AG09309 (cell line): ENCODE measurements around the gene TAF1D.

Experiments used
- DNase-seq: peaks from one replicate; pipeline ENCODE4 v3.0.0-alpha.2; 2010; ENCODE audit warnings: low read depth
- H3K4me3 ChIP-seq: 2 replicates; pipeline ENCODE4 v1.5.1; 2011; ENCODE audit warnings: mild to moderate bottlenecking, low read depth, low read length, moderate library complexity; ENCODE audit not compliant: control insufficient read depth
- TF ChIP-seq, protein P1 (sequence below): IDR thresholded peaks from 2 replicates; pipeline ENCODE4 v1.5.1; 2011; ENCODE audit warnings: mild to moderate bottlenecking, low read depth, low read length, inconsistent platforms; ENCODE audit not compliant: insufficient read depth, control insufficient read depth; ENCODE audit errors: missing control alignments

The TAF1D gene

DNA sequence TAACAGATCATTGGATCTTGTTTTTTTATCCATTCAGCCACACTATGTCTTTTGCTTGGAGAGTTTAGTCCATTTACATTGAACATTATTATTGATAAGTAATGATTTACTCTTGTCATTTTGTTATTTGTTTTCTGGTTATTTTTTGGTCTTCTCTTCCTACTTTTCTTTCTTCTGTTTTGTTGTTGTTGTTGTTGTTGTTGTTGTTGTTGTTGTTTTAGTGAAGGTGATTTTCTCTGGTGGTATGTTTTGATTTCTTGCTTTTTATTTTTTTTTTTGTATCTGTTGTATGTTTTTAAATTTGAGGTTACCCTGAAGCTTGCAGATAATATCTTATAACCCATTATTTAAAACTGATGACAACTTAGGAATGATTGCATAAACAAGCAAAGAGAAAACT lies 28.6 kb downstream of the TAF1D start:
- no peak overlapping the region for H3K4me3 ChIP-seq
- TF ChIP-seq, protein P1, sequence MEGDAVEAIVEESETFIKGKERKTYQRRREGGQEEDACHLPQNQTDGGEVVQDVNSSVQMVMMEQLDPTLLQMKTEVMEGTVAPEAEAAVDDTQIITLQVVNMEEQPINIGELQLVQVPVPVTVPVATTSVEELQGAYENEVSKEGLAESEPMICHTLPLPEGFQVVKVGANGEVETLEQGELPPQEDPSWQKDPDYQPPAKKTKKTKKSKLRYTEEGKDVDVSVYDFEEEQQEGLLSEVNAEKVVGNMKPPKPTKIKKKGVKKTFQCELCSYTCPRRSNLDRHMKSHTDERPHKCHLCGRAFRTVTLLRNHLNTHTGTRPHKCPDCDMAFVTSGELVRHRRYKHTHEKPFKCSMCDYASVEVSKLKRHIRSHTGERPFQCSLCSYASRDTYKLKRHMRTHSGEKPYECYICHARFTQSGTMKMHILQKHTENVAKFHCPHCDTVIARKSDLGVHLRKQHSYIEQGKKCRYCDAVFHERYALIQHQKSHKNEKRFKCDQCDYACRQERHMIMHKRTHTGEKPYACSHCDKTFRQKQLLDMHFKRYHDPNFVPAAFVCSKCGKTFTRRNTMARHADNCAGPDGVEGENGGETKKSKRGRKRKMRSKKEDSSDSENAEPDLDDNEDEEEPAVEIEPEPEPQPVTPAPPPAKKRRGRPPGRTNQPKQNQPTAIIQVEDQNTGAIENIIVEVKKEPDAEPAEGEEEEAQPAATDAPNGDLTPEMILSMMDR, result no peak
- DNase-seq, result no peak

DNA sequence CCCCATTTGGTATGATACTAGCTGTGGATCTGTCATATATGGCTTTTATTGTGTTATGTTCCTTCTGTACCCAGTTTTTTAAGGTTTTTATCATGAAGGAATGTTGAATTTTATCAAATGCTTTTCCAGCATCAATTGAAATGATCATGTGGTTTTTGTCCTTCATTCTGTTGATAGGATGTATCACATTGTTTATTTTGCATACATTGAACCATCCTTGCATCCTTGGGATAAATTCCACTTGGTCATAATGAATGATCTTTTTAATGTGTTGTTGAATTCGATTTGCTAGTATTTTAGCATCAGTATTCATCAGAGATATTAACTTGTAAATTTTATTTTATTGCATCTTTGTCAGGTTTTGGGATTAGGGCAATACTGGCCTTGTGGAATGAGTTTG lies 31.1 kb downstream of the TAF1D start:
- TF ChIP-seq, protein P1, result no peak
- H3K4me3 ChIP-seq, result no peak overlapping the region
- DNase-seq, result no peak

DNA sequence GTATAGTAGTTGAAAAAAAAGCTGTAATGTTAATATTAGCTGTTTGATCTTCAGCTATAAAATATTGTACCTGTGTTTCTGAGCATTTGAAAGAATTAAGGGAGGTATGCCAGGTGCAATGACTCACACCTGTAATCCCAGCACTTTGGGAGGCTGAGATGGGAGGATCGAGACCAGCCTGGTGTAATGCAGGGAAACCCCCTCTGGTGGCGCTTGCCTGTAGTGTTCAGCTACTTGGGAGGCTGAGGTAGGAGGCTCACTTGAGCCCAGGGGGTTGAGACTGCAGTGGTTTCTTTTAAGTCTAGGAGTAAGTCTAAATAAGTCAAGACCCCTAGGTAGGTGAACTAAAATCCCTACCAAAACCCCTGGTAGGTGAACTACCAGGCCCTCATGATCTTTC lies 37.1 kb downstream of the TAF1D start:
- TF ChIP-seq, protein P1, result no peak
- DNase-seq, result no peak
- H3K4me3 ChIP-seq, result no peak overlapping the region

DNA sequence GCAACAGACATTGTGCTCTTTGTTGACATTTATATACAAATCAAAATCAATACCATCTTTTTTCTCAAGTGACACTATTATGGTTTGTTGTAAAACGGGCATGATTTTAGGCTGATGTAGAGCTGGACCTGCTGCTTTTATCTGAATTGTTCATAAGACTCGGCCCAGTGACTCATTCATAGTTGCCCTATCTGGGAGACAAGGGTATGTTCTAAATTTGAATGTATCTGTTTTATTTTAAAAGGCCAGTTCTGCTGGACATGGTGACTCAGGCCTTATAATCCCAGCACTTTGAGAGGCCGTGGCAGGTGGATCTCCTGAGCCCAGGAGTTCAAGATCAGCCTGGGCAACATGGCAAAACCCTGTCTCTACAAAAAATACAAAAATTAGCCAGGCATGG lies 40.5 kb downstream of the TAF1D start:
- H3K4me3 ChIP-seq, result no peak overlapping the region
- peak; percentile 10 for DNase-seq
- TF ChIP-seq, protein P1, result no peak

DNA sequence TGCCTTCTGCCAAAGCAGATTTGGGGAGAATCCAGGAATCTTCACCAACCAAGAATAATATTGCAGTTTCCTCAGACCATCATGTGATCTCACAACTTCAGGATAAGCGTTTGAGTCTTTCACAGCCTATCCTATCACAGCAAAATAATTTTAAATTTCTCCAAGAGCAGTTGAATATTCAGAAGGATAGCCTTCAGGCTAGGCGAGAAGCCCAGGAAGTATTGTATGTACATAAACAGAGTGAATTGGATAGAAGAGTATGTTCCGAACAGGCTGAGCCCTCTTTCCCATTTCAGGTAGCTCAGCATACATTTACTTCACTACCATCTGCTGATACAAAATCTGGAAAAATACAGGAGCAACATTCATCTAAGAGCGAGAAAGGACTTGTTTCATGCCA lies 43.7 kb downstream of the TAF1D start:
- no peak for DNase-seq
- no peak overlapping the region for H3K4me3 ChIP-seq
- TF ChIP-seq, protein P1, result no peak

DNA sequence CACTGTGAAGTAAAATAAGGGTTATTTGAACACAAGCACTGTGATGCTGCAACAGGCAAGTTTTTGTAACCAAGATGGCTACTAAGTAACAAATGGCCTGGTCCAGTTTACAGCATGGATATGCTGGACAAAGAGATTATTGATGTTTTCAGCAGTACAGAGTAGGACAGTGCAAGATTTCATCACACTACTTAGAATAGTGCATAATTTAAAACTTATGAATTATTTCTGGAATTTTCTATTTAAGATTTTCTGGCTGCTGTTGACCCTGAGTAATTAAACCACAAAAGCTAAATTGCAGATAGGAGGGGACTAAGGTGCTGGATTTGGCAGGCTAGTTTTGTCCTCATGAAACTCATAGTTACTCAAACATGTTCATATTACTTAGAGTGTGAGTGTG lies 46.7 kb downstream of the TAF1D start:
- no peak overlapping the region for H3K4me3 ChIP-seq
- TF ChIP-seq, protein P1, result no peak
- DNase-seq, result no peak

DNA sequence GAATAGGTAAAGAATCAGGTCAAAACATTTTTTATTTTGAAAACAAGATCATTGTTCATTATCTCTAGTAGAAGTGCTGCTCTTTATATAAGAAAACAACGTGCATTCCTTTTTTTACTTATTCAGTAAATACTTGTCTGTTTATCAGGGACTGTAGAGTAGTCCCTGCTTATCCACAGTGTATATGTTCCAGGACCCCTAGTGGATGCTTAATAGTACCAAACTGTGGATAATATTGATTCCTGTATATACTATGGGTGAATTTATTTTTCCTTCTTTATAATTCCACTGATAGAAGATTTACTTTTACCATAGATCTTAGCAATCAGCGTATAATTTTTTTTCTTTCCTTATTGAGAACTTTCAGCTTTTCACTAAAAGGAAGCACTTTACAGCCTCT lies 47.2 kb downstream of the TAF1D start:
- DNase-seq, result no peak
- no peak overlapping the region for H3K4me3 ChIP-seq
- TF ChIP-seq, protein P1, result no peak
